Measurements from ENCODE around the gene CNTN1. TPM values are rescaled to one million over a fixed set of nuclear protein-coding genes. Genes with fewer than 3 reads are reported as not detected.

CNTN1 gene
- polyA plus RNA-seq, 1 donor (not counting 4 experiments of a cell fraction or from before 2014, with no cell fraction given), result 19.0 TPM

DNA sequence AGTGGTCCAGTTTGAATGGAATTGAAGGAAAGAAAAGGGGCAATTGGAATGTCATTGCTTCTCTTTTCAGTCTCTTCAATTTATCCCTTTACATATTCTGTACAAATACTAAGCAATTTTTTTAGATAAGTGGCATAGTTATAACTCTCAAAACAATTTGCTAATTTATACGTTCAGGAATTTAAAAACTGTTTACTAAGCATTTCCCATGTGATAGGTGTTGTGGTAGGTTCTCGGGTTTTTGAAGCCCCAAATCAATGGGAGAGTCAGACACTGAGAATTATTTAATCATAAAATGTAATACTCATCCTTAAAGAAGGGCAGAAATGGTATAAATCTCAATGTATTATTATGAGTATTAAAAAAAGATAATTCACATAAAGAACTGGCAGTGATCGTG, 197.1 kb downstream of the CNTN1 start:
- Histone ChIP-seq H3K9me1 (ENCODE audit: control insufficient read depth, extremely low read depth, insufficient read depth, low read length) (no peaks in the 10 kb centered on the region), H3K27me3 (ENCODE audit: control insufficient read depth, extremely low read depth, insufficient read depth, low read length) (no peaks in the 10 kb centered on the region), H3K9ac (ENCODE audit: control insufficient read depth, extremely low read depth, insufficient read depth, low read length) (no peak overlapping the region), H3K79me2 (ENCODE audit: control insufficient read depth, insufficient read depth, low read length) (no peaks in the 10 kb centered on the region), H3K36me3 (ENCODE audit: control insufficient read depth in 2 of 2, extremely low read depth in 1 of 2, insufficient read depth in 2 of 2, low read length in 2 of 2) (no peaks in the 10 kb centered on the region), H3K27ac (ENCODE audit: control insufficient read depth, insufficient read depth, low read length) (no peak overlapping the region), H3K4me2 (ENCODE audit: control insufficient read depth, extremely low read depth, insufficient read depth, low read depth, low read length) (no peak overlapping the region), H3K9me3 (ENCODE audit: control insufficient read depth, low read depth, low read length) (no peaks in the 10 kb centered on the region), H4K20me1 (ENCODE audit: control insufficient read depth, extremely low read depth, insufficient read depth, low read length) (no peaks in the 10 kb centered on the region), H3K4me3 (ENCODE audit: control insufficient read depth in 2 of 3, extremely low read depth in 1 of 3, insufficient read depth in 2 of 3, low read depth in 1 of 3, low read length in 3 of 3) (no peak overlapping the region), H2AFZ (ENCODE audit: control insufficient read depth, low read length) (no peak overlapping the region), H3K4me1 (ENCODE audit: control insufficient read depth, extremely low read depth, insufficient read depth, low read length) (peaks cover 11% of the 10 kb centered on the region)
- dilution Hi-C loops (cut with MboI; ENCODE audit: extremely low pct_ligation_motif_present, low sequenced_read_pairs), result no loop called here
- no peak for TF ChIP-seq EZH2 (IDR thresholded peaks at IDR 0.05; ENCODE audit: low read length)
- no peak for TF ChIP-seq CTCF (optimal IDR thresholded peaks at IDR 0.05 in 1 of 3, IDR thresholded peaks at IDR 0.05 in 1 of 3, conservative IDR thresholded peaks at IDR 0.05 in 1 of 3; ENCODE audit: extremely low read depth in 1 of 3, insufficient read depth in 2 of 3, low read length in 3 of 3)
- no peak for DNase-seq (ENCODE audit: low read depth, low spot score)
- FAIRE-seq, result no peak

DNA sequence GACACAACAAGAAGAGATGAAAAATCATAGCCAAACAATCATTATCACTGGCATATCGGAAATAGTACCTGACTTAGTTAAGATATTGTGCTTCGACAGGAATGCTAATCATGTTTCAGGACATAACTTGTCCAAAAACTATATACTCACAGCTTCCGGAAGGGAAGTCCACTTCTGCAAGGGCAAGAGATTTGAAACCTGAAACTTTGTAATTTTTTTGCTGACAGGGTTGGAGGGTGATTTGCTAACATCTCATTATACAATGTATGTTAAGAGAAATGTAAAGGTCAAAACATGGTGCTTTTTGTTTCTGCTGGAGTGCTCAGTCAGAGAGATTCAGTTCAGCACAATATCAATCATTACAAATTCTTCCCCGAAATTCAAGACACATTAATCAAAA, 200.3 kb downstream of the CNTN1 start:
- Histone ChIP-seq H3K9ac (ENCODE audit: control insufficient read depth, extremely low read depth, insufficient read depth, low read length) (no peak overlapping the region), H3K36me3 (ENCODE audit: control insufficient read depth in 2 of 2, extremely low read depth in 1 of 2, insufficient read depth in 2 of 2, low read length in 2 of 2) (no peaks in the 10 kb centered on the region), H2AFZ (ENCODE audit: control insufficient read depth, low read length) (peak overlapping the region; percentile 58), H3K9me1 (ENCODE audit: control insufficient read depth, extremely low read depth, insufficient read depth, low read length) (no peaks in the 10 kb centered on the region), H3K27ac (ENCODE audit: control insufficient read depth, insufficient read depth, low read length) (no peak overlapping the region), H3K4me1 (ENCODE audit: control insufficient read depth, extremely low read depth, insufficient read depth, low read length) (peaks cover 11% of the 10 kb centered on the region), H4K20me1 (ENCODE audit: control insufficient read depth, extremely low read depth, insufficient read depth, low read length) (no peaks in the 10 kb centered on the region), H3K4me2 (ENCODE audit: control insufficient read depth, extremely low read depth, insufficient read depth, low read depth, low read length) (peak overlapping the region; percentile 54), H3K4me3 (ENCODE audit: control insufficient read depth in 2 of 3, extremely low read depth in 1 of 3, insufficient read depth in 2 of 3, low read depth in 1 of 3, low read length in 3 of 3) (peak overlapping the region in 2 of 3 experiments; percentile 17 to 26), H3K79me2 (ENCODE audit: control insufficient read depth, insufficient read depth, low read length) (no peaks in the 10 kb centered on the region), H3K9me3 (ENCODE audit: control insufficient read depth, low read depth, low read length) (no peaks in the 10 kb centered on the region), H3K27me3 (ENCODE audit: control insufficient read depth, extremely low read depth, insufficient read depth, low read length) (no peaks in the 10 kb centered on the region)
- DNase-seq (ENCODE audit: low read depth, low spot score), result no peak
- no peak for TF ChIP-seq CTCF (optimal IDR thresholded peaks at IDR 0.05 in 1 of 3, IDR thresholded peaks at IDR 0.05 in 1 of 3, conservative IDR thresholded peaks at IDR 0.05 in 1 of 3; ENCODE audit: extremely low read depth in 1 of 3, insufficient read depth in 2 of 3, low read length in 3 of 3)
- TF ChIP-seq EZH2 (IDR thresholded peaks at IDR 0.05; ENCODE audit: low read length), result no peak
- dilution Hi-C loops (cut with MboI; ENCODE audit: extremely low pct_ligation_motif_present, low sequenced_read_pairs), result no loop called here
- FAIRE-seq, result no peak

Data from keratinocyte (primary cell).